Neutrophil (primary cell): ENCODE data around the gene SMIM1.
"Not testable (repeated sequence)": the region's sequence is repeated elsewhere in the genome, so short reads cannot be mapped to it uniquely, and the experiment has no call there.

Source experiments
- H3K27ac ChIP-seq: fragments of 200-600 bp; sonication (generic); 2 replicates; pipeline ENCODE4 v1.5.1; 2016; ENCODE audit warnings: mild to moderate bottlenecking, moderate library complexity
- H3K27me3 ChIP-seq: fragments of 200-600 bp; sonication (generic); 2 replicates; pipeline ENCODE4 v1.6.0; 2016; ENCODE audit warnings: mild to moderate bottlenecking
- H3K36me3 ChIP-seq: fragments of 200-600 bp; sonication (generic); 2 replicates; pipeline ENCODE4 v1.5.1; 2017
- H3K4me1 ChIP-seq, 2 experiments: fragments of 200-600 bp in 1 of 2; sonication (generic) in 1 of 2; 1 replicate in 1 of 2; 2 replicates in 1 of 2; pipeline versions ENCODE4 v1.5.1 to v1.6.1; 2013 to 2016; ENCODE audit warnings: low read depth in 1 of 2, low read length in 1 of 2, mild to moderate bottlenecking in 1 of 2, moderate library complexity in 1 of 2; ENCODE audit not compliant: control insufficient read depth in 1 of 2, insufficient read depth in 1 of 2
- H3K4me3 ChIP-seq, 2 experiments: fragments of 200-600 bp in 1 of 2; sonication (generic) in 1 of 2; 1 replicate in 1 of 2; 2 replicates in 1 of 2; pipeline ENCODE4 v1.5.1; 2013 to 2016; ENCODE audit warnings: low read depth in 1 of 2, low read length in 1 of 2, mild to moderate bottlenecking in 1 of 2, moderate library complexity in 1 of 2
- H3K9me3 ChIP-seq: fragments of 200-600 bp; sonication (generic); 2 replicates; pipeline ENCODE4 v1.5.1; 2016
- CTCF ChIP-seq: fragments of 200-600 bp; sonication (generic); IDR thresholded peaks from 2 replicates; pipeline ENCODE4 v1.5.1; 2016; ENCODE audit warnings: antibody characterized with exemption

The SMIM1 gene

GRCh38 chr1:3747903-3748302 is 24.6 kb upstream of the SMIM1 start:
- no peak overlapping the region for H3K4me3 ChIP-seq
- no peaks in the 10 kb centered on the region for H3K9me3 ChIP-seq
- H3K27ac ChIP-seq: no peak overlapping the region

GRCh38 chr1:3748316-3748900 is 24.1 kb upstream of the SMIM1 start:
- Histone ChIP-seq H3K4me1 (peaks cover 14 to 16% of the 10 kb centered on the region in 2 experiments), H3K27me3 (peaks cover 60% of the 10 kb centered on the region)
- H3K27ac ChIP-seq, H3K9me3 ChIP-seq, H3K36me3 ChIP-seq, H3K4me3 ChIP-seq: not testable (repeated sequence)

More at GRCh38 chr1:3747903-3748302, 24.6 kb upstream of the SMIM1 start:
- Histone ChIP-seq H3K4me1 (peaks cover 17 to 19% of the 10 kb centered on the region in 2 experiments), H3K36me3 (no peaks in the 10 kb centered on the region), H3K27me3 (peaks cover 60% of the 10 kb centered on the region)
- TF ChIP-seq CTCF: no peak

GRCh38 chr1:3749512-3749911 is 23.0 kb upstream of the SMIM1 start:
- peaks cover 12 to 16% of the 10 kb centered on the region in 2 experiments for H3K4me1 ChIP-seq
- no peaks in the 10 kb centered on the region for H3K36me3 ChIP-seq
- no peak overlapping the region for H3K4me3 ChIP-seq
- H3K9me3 ChIP-seq: no peaks in the 10 kb centered on the region
- no peak for TF ChIP-seq CTCF
- no peak overlapping the region for H3K27ac ChIP-seq
- H3K27me3 ChIP-seq: peaks cover 61% of the 10 kb centered on the region

- Histone ChIP-seq H3K27ac (no peak overlapping the region), H3K9me3 (no peaks in the 10 kb centered on the region), H3K27me3 (peaks cover 61% of the 10 kb centered on the region), H3K36me3 (no peaks in the 10 kb centered on the region), H3K4me3 (no peak overlapping the region), H3K4me1 (peaks cover 12 to 16% of the 10 kb centered on the region in 2 experiments)
- no peak for TF ChIP-seq CTCF
Observed at GRCh38 chr1:3750741-3751140, 21.8 kb upstream of the SMIM1 start.

GRCh38 chr1:3752400-3752945 is 20.1 kb upstream of the SMIM1 start, which contains the start of gene CCDC27:
CCDC27 (plus strand) TSS chr1:3752450; CDS start chr1:3752482, 32 bp downstream.
- Histone ChIP-seq H3K27ac (no peak within 1 kb of the TSS), H3K4me1 (peaks cover 4 to 5% of the 10 kb centered on the region in 2 experiments), H3K4me3 (no peak within 1 kb of the TSS), H3K36me3 (no peaks in the 10 kb centered on the region), H3K27me3 (peaks cover 43% of the 10 kb centered on the region), H3K9me3 (no peaks in the 10 kb centered on the region)
- TF ChIP-seq CTCF: no peak

GRCh38 chr1:3753656-3754454 is 18.7 kb upstream of the SMIM1 start:
- Histone ChIP-seq H3K36me3 (no peaks in the 10 kb centered on the region), H3K27ac (no peak overlapping the region), H3K27me3 (peaks cover 35% of the 10 kb centered on the region), H3K9me3 (no peaks in the 10 kb centered on the region), H3K4me1 (no peaks in the 10 kb centered on the region), H3K4me3 (no peak overlapping the region)
- TF ChIP-seq CTCF: no peak
